GM19372 (cell line): ENCODE results near the gene DHCR7.

Experiments
- ATAC-seq: cut with Tn5 transposase; IDR thresholded peaks from one replicate; pipeline ENCODE4 v1.9.1; 2021; ENCODE audit warnings: mild to moderate bottlenecking, low read depth, moderate library complexity; ENCODE audit not compliant: unreplicated experiment

Gene DHCR7

DNA sequence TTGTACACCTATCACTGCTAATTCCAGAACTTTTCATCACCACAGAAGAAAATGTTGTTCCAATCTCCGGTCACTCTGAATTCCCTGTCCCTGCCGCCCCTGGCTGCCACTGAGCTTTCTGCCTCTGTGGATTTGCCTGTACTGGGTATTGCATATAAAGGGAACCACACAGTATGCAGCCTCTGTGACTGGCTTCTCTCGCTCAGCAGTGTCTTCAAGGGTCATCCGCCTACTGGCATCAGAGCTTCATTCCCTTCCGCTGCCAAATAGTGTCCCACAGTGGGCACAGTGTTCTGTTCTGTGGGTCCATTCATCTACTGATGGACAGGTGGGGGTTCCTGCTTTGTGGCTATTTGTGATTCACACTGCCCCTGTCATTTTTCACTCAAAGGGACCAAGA is 5.3 kb downstream of the DHCR7 start:
- no peak for ATAC-seq

DNA sequence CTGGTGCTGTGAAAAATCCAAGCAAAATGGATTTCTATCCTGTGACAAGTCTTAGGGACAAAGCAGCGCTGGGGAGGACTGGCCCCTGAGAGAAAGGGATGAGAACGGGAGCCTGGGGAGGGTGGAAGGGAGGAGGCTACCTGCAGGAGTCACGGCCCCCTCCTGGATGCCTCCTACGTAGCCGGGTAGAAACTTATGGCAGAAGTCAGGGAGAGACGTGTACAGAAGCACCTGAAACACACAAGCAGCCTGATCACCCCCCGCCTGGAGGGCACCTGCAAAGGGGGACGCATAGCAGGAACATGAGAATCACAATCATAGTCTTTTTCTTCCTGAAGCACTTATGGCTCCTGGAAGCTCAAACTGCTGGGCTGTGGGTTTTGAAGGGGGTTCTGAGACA is 6.1 kb downstream of the DHCR7 start:
- ATAC-seq: no peak

DNA sequence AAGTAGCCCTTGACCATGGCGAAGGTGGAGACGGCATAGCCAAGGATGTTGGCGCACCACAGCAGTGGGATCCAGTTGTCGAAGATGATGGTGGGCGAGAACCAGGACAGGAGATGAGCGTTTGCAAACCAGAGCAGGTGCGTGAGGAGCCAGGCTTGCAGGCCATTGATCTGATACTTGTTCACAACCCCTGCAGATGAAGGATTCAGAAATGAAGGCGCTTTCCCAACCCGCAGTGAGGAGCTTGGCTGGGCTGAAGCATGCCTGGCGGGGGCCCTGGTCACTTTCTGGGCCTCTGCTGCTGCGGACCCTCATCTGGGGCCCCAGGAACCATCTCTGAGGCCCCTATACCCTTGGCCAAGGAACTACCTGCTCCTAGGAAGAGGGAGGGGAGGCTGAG is 6.9 kb downstream of the DHCR7 start:
- ATAC-seq: no peak

DNA sequence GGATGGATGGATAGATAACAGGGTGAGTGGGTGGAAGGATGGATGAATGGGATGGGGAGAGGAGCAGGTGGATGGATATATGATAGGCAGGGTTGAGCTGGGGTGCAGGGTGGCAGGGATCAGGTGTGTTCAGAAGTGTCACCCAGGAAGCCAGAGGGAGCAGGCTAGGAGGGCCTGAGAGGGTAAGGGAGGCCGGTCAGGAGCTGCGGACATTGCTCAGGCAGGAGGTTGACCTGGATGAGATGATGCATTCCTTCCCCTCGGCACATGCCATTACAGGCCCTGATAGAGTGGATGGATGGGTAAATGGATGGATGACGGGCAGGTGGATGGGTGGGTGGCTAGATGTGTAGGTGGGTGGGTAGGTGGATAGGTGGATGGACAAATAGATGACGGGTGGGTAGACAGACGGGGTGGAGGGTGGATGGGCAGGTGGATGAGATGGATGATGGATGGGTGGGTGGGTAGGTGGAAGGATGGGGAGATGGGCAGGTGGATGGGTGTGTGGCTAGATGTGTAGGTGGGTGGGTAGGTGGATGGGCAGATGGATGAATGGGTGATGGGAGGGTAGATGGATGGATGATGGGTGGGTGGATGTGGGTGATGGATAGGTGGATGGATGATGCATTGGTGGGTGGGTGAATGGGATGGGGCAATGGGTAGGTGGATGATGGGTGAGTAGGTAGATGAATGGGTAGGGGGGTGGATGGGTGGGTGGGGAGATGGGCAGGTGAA is 8.0 kb downstream of the DHCR7 start:
- ATAC-seq: no peak

DNA sequence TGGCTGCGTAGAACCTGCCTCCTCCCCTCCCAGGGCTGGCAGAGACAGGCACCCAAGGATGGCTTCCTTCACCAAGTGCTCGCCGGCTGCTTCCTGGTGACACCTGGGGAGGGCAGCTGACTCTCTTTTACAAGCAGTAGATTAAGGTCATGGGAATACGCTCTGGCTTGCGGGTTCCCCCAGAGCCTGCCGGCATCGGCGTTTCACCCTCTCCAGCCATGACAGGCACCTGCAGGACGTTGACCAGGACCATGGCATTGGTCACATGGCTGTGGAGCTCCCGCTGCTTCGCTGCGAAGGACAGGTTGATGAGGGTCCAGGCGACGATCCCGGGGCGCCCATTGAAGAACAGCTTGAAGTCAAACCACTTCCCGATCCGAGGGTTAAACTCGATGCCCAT is 9.5 kb downstream of the DHCR7 start:
- ATAC-seq: no peak

DNA sequence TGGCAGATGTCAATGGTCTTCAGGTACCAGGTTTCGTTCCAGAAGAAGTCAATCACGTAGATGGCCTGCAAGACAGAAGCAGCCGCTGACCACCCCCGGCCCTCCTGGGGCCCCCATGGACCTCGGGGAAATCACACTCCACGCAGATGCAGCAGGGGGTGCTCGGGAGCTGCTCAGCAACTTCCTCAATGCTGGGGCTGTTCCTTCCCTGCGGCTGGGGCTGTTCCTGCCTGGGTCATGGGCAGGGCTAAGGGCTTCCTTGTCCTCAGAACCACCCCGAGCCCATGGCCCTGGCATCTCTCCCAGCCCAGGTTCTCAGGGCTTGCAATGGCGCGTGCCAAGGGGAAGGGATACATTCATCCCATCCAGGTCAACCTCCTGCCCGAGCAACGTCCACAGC is 10.3 kb downstream of the DHCR7 start:
- ATAC-seq: no peak

DNA sequence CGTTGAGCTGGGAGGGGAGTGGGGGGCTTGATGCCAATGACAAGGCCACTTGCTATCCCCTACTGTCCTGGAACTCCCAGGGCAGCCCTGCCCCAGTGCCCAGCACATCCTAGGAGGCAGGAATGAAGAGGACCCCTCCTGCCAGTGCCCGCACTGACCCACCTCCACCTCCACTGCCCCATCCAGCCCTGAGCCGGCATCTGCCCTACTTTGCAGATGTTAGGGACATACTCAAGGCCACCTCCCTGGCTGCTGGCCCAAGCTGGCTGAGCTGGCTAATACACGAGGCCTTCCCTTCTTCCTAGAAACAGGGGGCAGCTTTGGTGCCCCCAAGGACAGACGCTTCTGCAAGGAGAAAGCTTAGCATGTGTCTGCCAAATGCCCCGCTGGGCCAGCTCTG is 10.8 kb downstream of the DHCR7 start:
- ATAC-seq: no peak

DNA sequence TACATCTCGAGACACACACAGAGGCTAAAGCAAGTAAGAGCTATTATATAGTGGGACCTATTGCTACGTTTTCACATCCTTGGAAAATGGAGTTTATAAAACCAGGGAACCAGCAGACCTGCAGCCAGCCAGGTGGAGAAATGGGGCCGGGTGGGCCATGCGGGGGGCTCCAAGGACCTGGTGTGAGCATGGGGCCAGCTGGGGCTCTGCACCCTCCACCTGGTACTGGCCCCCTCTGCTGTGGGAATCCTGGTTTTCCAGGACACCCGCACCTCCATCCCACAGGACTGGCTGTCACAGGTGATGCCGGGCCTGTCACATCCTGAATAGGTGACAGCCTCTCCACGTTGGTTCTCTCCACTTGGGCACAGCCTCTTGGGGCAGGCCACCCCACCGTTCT is 11.3 kb downstream of the DHCR7 start:
- ATAC-seq: no peak

DNA sequence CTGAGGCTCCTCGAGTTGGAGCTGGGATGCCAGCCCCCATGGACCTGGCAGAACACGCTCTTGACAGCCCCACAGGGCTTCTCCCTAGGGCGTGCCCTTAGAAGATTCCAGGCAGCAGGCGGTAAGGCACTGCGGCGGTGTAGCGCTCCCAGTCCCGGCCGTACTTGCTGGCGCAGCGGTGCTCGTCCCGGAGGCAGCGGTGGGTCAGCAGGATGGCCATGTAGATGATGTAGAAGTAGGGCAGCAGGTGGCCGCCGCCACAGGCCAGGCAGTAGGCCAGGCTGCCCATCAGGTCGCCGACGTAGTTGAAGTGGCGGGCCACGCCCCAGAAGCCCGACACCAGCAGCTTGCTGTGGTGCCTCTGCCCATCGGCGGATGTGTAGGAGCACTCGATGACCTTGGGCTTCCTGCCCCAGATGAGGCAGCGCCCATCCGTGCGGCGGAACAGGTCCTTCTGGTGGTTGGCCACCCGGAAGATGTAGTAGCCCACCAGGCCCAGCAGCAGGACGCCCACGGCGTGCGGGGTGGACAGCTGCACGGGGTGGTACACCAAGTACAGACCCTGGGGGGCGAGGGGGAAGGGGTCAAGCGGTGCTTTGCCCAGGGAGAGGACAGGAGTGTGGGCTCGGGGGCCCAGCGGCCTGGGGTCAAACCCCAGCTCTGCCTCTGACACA is 12.8 kb downstream of the DHCR7 start:
- no peak for ATAC-seq

DNA sequence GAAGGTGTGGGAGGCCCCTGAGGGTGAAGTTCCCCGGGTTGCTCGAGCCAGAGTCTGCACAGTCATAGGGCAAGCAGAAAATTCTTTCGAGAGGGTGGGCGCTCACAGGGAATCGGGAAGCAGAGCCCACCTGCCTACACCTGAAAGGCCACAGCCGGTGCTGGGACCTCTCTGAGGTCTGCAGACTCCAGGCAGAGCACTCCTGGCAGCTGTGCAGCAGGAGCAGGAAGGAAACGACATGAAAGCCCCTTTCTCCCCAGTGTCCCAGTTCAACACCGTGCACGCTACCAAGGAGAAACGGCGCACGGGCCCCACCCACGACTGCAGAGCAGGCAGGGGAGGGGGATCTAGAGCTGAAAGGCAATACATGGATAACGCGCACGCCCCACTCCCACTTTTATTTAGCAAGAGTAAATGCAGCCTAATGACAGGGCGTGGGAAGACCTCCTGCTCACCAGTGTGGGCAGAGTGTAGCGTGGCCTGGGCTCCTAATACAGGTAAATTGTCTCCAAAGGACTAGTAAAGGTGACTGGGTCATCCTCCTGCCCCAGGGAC is 13.5 kb downstream of the DHCR7 start:
- no peak for ATAC-seq

DNA sequence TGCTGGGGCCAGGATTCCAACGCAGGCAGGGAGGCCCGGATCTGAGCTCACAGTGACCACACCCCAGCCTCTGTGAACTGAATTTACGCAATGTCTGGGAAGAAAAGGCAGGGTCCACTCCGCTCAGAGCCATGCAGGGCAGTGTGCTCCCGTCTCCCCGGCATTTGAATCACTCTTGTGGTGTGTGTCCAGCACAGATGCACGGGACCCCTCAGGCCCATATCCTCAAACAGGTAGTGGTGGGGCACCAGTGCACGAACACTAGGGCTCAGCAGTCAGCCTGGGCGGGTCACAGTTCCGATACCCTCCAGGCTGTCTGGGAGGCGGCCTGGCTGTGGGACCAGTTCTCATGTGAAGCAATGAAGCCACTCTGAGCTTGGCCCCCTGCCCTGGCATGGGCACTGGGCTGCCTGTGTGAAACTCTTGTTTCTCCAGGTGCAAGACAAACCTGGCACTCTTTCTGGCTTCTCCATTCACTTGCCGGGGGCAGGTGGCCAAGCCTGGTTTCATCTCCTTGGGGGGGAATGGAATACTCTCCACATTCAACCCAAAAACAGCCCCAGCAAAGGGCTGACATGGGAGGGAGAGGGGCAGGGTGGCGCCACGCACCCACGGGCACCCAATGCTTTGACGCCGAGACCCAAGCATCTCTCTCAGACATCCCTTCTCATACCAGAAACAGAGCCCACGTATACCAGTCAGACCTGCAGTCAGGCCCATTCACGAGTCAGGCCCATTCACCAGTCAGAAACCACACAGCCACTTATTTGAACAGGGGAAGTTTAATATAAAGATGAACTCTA is 14.3 kb downstream of the DHCR7 start:
- no peak for ATAC-seq

DNA sequence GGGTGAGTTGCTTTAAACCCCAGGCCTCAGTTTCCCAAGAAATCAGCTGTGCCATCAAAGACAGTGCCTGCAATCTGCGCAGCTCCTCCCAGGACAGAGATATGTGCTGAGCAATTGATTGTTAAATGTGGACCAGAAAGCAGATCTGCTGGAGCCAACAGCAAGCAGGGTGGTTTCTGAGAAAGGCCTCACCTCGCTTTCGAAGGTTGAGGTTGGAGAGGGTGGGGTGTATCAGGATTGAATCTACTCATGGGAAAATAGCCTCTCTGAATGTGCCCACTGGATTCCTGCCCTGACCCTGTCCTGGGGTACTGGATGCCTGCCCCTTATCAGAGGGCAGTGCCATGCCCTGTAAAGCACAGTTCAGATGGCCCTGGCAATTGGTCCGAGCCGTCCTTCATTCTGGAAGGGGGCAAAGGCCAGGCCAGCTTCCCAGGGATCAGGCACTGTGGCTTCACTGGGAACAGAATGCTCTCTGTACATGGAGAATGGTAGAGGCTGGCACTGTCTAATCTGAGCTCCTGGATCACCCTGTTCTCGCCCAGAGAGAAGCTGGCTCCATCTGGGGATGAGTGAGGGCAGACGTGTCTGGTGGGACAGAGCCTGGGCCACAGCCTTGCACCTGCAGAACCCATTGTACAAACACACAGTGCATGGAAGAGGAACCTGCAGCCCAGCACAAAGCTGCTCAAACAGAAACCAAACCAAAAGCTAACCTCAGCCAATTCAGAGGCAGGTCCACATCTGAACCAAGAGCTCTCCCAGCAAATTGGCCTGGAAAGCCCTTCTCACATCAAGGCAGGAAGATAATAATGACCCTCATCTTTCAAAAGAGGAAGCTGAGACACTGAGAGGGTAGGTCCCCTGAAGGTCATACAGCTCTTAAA is 15.2 kb downstream of the DHCR7 start:
- no peak for ATAC-seq

DNA sequence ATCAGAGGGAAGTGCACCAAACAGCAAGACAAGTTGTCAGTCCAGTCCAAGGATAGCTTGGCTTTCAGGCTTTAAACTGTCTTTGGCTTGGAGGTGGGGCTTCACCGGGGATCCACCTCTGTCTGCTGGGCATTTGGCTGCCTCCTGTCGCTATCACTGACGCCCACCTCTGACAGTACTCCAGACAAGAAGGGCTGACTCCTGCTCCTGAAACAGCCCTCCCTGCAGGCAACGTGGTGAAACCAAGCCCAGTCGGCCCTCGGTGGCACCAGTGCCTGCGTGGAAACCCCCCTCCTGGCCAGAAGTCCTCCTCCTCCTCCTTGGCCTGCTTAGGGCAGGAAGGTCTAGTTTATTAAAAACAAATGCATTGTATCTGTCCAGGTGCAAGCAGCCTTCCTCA is 16.9 kb downstream of the DHCR7 start:
- no peak for ATAC-seq

DNA sequence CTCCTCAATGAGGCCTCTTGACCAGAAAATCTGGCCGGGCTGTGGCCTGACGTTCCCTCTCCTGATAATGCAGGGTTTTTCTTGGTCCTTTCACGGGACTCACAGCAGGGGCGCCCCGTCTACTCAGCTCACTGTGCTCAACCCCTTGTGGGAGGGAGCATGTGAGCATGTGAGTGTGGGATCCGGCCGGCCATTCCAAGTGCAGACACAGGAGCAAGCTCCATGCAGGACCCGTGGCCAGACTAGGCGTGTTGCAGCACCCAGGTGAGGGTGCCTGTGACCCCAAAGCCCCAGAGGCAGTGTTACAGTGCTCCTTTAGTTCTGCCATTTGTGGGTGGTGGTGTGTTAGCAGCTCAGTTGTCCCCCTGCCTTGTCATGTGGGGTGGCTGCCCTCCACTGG is 18.0 kb downstream of the DHCR7 start:
- ATAC-seq: no peak

DNA sequence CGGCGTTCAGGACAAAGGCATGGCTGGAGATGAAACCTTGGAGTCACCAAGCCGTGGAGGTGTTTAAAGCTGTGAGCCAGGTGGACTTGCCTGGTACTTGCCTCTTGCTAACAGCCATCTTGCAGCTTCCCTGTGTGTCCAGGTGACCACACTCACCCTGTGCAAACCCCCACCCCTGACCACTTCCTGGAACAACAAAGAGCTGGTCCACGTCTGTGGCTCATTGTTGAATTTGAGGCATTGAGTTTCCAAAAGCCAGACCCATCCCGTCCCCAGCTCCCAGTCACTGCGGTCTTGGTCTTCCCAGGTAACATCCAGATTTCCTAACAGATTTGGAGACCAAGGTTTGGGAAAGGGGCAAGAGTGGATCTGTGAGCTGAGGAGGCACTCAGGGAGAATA is 18.5 kb downstream of the DHCR7 start:
- ATAC-seq: no peak

DNA sequence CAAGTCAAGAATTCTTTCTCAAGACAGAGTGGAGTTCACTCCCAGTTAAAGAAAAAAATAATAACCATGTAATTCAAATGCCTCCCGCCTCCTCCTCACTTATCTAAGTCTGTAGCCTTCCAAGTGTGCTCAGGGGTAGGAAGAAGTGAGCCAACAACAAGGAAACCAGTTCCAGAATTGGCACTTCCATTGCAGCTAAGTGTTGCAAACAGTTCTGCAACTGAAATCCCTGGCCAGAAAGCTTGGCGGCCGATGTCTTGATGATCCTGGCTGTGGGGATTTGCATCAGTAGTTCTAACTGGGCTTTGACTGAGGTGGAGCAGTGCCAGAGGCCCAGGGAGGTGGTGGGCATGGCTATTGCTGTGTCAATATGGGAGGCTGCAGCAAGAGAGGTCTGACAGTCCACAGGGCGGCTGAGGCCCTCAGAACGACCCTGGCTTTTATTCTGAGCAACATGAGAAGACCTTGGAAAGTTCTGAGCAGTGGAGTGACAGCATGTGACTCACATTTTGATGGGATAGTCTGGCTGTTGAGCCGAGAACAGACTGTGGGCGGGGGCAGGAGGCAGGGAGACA is 19.2 kb downstream of the DHCR7 start:
- ATAC-seq: no peak

DNA sequence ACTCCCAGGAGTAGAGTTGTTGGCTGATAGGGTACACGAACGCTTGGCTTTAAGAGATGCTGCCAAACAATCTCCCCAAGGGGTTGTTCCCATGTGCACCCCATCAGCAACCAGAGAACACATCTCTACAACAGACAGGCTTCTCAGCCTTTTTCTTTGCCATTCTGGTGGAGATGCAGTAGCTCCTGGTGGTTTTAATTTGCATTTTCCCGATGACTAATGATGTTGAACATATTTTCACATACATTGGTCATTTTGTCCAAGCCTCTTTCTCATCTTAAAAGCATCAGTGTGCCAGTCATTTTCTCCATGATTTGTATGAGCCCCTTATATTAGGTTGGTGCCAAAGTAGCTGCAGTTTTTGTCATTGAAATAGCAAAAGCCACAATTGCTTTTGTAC is 21.8 kb downstream of the DHCR7 start:
- ATAC-seq: no peak

DNA sequence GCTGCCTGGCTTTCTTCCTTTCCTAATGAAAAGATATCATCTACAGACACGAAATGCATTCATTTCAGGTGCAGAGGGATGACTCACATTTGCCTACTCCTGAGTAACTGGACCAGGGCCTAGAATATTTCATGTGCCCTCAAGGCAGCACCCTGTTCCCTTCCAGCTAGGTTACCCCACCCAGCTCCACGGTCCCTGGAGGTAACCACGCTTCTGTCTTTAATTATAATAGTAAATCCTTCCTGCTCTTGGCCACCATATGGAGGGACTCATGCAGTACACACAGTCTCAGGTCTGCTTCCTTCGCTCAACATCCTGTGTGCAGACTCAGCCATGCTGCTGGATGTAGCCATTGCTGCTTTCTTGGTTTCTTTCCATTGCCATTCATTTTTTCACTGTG is 22.3 kb downstream of the DHCR7 start:
- no peak for ATAC-seq

DNA sequence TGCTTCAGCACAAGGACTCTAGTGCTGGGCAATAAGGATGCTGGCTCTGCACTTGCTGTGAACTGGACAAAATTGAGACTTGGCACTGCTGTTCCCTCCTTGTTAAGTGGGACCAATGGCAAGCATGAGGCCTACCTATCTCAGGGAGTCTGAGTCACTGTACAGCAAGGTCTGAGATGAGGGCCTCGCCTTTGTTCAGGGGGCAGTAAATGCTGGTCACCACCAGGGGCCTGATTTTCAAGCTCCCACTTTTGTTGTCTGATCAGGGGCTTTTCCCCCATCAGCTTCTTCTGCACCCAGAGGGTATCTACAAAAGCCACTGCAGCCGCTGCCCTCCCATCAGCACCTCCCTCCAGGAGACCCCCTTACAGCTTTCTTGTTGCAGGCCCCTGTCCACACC is 22.8 kb downstream of the DHCR7 start:
- ATAC-seq: no peak

DNA sequence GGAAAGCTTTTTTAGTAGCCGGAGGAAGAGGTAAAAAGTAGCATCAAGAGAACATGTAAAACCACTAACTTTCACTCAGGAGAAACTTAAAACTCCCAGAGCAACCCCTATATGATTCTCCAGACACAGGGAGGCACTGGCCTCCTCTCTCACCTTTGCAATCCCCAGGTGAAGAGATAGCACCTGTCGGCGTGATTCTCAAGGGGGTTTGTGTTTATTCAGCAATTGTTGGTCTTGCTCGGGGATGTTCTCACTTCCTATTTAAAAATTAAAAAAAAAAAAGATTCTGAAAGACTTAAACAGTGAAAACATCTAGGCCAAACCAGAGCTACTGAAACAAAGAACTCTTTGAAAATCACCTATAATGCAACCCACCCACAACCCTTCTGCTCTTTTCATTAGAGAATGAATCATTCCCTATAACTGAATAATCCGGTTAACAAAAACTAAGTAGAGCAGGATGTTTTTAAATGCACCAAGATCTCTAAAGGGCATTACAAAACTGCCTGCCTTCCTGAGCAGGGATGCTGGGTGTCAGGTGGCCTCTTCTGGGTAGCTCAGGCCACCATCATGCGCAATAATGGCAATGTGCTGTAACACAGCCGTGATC is 24.9 kb downstream of the DHCR7 start:
- ATAC-seq: no peak
